Type B pancreatic cell (in vitro differentiated cells): ENCODE measurements around the gene CUL1. TPM values are rescaled to one million over a fixed set of nuclear protein-coding genes. Genes with fewer than 3 reads are reported as not detected.

Experiments used
- DNase-seq: peaks from one replicate; pipeline ENCODE4 v3.0.0; 2021; ENCODE audit warnings: mixed read lengths; ENCODE audit not compliant: unreplicated experiment; ENCODE audit errors: extremely low spot score
- H3K27ac Mint-ChIP-seq: 2 replicates; pipeline ENCODE4 v1.8.0; 2021; ENCODE audit warnings: mild to moderate bottlenecking, mixed read lengths
- H3K27me3 Mint-ChIP-seq: 2 replicates; pipeline ENCODE4 v1.8.0; 2021; ENCODE audit warnings: mixed read lengths
- H3K36me3 Mint-ChIP-seq: 2 replicates; pipeline ENCODE4 v1.8.0; 2021; ENCODE audit warnings: mixed read lengths
- H3K4me1 Mint-ChIP-seq: one replicate; pipeline ENCODE4 v1.8.0; 2021; ENCODE audit warnings: mixed read lengths; ENCODE audit not compliant: unreplicated experiment
- H3K4me3 Mint-ChIP-seq: 2 replicates; pipeline ENCODE4 v1.8.0; 2021; ENCODE audit warnings: mild to moderate bottlenecking, mixed read lengths
- H3K9me3 Mint-ChIP-seq: 2 replicates; pipeline ENCODE4 v1.8.0; 2021; ENCODE audit warnings: mixed read lengths
- total RNA-seq: library from RNA; stranded (reverse); gene quantifications from 2 replicates; pipeline ENCODE4 v1.2.1, GENCODE V29; 2021; ENCODE audit warnings: low replicate concordance
- TF ChIP-seq, protein P1 (sequence below): fragments of 200-600 bp; sonication (generic); conservative IDR thresholded peaks from 2 replicates; pipeline ENCODE4 v1.5.0; 2021; ENCODE audit warnings: antibody characterized with exemption, mild to moderate bottlenecking

CUL1 gene
- total RNA-seq, 1 donor from 2014 or later: 57.3 TPM

DNA sequence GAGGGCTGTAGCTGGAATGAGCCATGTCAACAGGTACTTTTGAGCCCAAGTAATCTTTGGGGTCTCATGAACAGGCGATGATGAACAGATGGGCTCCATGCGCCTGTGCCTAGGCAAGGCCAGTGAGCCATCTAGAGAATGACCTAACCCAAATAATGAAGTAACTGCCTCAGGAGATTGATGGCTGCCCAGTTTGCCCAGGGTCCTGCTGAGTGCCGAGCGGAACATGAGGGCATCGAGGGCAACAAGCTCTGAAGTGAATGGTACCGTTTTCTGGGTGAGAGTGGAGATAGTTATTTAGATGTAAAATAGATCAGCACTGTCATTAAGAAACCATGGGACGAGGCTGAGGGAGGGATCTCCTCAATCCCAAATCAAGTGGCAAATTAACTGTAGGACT is 107.5 kb downstream of the CUL1 start:
- no peak for DNase-seq
- Mint-ChIP-seq H3K36me3 (peaks cover 41% of the 10 kb centered on the region), H3K4me3 (no peak overlapping the region), H3K27ac (no peak overlapping the region), H3K9me3 (no peaks in the 10 kb centered on the region), H3K27me3 (no peaks in the 10 kb centered on the region), H3K4me1 (peaks cover 6% of the 10 kb centered on the region)
- TF ChIP-seq, protein P1, sequence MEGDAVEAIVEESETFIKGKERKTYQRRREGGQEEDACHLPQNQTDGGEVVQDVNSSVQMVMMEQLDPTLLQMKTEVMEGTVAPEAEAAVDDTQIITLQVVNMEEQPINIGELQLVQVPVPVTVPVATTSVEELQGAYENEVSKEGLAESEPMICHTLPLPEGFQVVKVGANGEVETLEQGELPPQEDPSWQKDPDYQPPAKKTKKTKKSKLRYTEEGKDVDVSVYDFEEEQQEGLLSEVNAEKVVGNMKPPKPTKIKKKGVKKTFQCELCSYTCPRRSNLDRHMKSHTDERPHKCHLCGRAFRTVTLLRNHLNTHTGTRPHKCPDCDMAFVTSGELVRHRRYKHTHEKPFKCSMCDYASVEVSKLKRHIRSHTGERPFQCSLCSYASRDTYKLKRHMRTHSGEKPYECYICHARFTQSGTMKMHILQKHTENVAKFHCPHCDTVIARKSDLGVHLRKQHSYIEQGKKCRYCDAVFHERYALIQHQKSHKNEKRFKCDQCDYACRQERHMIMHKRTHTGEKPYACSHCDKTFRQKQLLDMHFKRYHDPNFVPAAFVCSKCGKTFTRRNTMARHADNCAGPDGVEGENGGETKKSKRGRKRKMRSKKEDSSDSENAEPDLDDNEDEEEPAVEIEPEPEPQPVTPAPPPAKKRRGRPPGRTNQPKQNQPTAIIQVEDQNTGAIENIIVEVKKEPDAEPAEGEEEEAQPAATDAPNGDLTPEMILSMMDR: no peak

DNA sequence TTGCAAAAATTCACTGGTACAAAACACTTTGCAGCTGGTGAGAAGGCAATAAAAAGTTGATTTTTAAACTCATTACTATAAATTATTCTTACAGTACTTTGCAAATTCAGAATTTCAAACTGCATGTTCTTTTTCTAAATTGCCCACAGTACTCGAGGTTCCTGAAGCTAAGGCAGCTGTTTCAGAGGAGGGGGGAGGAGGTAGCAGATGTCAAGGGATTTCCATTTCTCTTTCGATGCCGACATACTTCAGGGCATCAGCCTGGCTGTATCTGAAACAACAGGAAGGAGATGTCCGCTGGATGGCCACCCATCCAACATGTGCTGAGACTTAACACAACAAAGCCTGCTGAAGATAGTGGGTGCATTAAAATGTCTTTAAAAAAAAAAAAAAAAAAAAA is 108.7 kb downstream of the CUL1 start:
- H3K9me3 Mint-ChIP-seq: no peaks in the 10 kb centered on the region
- peaks cover 6% of the 10 kb centered on the region for H3K4me1 Mint-ChIP-seq
- no peak for DNase-seq
- TF ChIP-seq, protein P1: no peak
- no peak overlapping the region for H3K27ac Mint-ChIP-seq
- H3K4me3 Mint-ChIP-seq: no peak overlapping the region
- peaks cover 47% of the 10 kb centered on the region for H3K36me3 Mint-ChIP-seq
- no peaks in the 10 kb centered on the region for H3K27me3 Mint-ChIP-seq

DNA sequence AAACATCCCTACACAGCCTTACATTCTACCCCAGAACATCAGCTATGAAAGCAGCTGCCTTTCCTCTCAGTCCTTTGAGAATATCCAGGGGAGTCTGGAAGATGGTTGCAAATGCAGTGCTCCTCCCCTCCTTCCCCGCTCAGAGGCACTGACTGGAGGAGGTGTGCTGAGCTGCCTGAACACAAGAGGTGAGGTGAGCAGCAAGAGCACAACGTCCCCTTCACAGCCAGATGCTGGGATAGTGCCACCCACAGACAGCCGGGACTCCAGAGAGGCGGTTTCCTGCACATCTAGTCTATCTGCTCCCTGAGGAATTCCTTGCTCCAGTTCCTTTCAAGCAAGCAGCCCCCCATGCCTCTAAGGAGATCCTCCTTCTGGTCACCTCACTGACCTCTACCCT is 111.2 kb downstream of the CUL1 start:
- DNase-seq: no peak
- peaks cover 35% of the 10 kb centered on the region for H3K36me3 Mint-ChIP-seq
- TF ChIP-seq, protein P1: no peak
- H3K27ac Mint-ChIP-seq: no peak overlapping the region
- H3K9me3 Mint-ChIP-seq: no peaks in the 10 kb centered on the region
- peak overlapping the region; percentile 39 for H3K4me3 Mint-ChIP-seq
- H3K27me3 Mint-ChIP-seq: no peaks in the 10 kb centered on the region
- H3K4me1 Mint-ChIP-seq: peaks cover 6% of the 10 kb centered on the region

DNA sequence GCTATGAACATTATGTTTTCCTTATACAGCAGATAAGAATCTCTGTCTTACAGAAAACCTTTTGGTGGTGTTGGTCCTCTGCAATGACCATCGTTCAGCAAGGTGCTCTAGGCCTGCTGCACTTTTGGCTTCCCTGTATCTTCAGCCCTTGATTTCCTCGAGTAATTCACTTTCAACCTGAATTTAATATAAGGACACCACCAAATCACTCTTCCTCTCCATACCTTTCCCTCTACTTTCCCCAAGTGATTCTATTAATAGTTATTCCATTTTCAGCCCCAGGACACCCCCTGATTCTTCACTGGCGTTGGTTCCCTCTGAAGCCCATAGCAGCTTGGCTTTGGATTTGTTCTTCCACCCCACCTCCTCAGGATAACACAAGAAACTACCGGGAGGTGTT is 113.2 kb downstream of the CUL1 start:
- Mint-ChIP-seq H3K27me3 (no peaks in the 10 kb centered on the region), H3K27ac (no peak overlapping the region), H3K4me1 (peaks cover 6% of the 10 kb centered on the region), H3K4me3 (no peak overlapping the region), H3K9me3 (no peaks in the 10 kb centered on the region), H3K36me3 (peaks cover 24% of the 10 kb centered on the region)
- TF ChIP-seq, protein P1: no peak
- DNase-seq: no peak

DNA sequence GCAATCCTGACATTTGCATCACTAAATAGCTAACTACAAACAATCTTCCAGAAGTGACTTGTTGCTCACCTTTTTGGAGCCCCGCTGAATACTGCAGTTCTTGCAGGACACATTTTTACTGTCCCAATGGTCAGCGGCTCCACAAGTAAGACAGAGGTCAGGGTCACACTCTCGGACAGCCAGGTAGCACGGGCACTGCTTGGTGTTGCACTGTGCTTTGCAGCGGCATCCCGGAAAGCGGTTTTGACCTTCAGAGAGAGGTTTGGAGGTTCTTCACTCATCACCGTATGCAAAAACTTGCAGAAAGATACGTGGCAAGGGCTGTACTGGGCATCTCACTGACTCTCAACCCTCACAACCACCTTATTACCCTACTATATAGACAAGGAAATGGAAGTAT is 115.2 kb downstream of the CUL1 start:
- Mint-ChIP-seq H3K4me1 (peaks cover 6% of the 10 kb centered on the region), H3K4me3 (no peak overlapping the region), H3K9me3 (no peaks in the 10 kb centered on the region), H3K27ac (no peak overlapping the region), H3K36me3 (peaks cover 22% of the 10 kb centered on the region), H3K27me3 (no peaks in the 10 kb centered on the region)
- no peak for DNase-seq
- TF ChIP-seq, protein P1: no peak
